GM20000 (cell line): ENCODE results near the gene LRRC8B.
"Not testable (repeated sequence)": the region's sequence is repeated elsewhere in the genome, so short reads cannot be mapped to it uniquely, and the experiment has no call there.

Experiments used
- DNase-seq: peaks from one replicate; pipeline ENCODE4 v3.0.0; 2012; ENCODE audit warnings: low spot score
- TF ChIP-seq, protein P1 (sequence below): IDR thresholded peaks from 2 replicates; pipeline ENCODE4 v1.5.1; 2012; ENCODE audit warnings: mild to moderate bottlenecking, control low read depth; ENCODE audit errors: extremely low read depth, missing control alignments

Gene LRRC8B

DNA sequence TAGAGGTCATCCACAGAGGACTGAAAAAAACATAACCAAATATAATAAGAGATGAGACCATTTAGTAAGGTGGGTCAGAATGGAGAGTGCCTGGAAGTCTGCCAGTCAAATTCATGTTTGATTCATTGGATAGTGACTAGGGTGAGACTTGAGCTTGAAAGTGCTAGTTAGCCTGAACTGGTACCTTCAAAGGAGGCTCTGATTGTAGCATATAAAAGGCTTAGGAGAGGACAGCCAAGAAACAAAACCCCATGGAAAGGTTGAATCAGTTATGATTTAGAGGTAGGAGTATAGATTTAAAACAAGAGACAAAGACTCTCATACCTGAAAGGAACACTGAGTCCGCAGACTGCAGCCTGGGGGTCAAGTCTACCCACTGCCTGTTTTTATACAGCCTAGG is 63.9 kb downstream of the LRRC8B start:
- DNase-seq = no peak
- TF ChIP-seq, protein P1, sequence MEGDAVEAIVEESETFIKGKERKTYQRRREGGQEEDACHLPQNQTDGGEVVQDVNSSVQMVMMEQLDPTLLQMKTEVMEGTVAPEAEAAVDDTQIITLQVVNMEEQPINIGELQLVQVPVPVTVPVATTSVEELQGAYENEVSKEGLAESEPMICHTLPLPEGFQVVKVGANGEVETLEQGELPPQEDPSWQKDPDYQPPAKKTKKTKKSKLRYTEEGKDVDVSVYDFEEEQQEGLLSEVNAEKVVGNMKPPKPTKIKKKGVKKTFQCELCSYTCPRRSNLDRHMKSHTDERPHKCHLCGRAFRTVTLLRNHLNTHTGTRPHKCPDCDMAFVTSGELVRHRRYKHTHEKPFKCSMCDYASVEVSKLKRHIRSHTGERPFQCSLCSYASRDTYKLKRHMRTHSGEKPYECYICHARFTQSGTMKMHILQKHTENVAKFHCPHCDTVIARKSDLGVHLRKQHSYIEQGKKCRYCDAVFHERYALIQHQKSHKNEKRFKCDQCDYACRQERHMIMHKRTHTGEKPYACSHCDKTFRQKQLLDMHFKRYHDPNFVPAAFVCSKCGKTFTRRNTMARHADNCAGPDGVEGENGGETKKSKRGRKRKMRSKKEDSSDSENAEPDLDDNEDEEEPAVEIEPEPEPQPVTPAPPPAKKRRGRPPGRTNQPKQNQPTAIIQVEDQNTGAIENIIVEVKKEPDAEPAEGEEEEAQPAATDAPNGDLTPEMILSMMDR = no peak

DNA sequence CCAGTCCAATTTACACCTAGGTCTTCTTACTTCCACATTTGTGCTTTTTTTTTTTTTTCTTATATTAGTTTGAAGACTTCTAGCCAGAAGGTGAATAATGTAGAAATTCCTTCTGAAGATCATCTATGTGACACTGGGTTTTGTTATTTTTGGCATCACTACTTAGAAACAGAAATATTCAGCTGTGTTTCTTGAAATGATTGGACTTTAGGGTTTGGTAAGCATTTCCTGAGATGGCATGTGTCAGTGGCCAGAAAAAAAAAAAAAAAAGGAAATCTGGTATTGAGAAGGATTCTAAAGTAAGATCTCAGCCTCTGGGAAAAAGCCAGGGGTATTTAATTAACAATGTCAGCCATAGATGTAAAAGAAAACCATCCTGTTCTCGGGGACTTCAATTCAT is 64.9 kb downstream of the LRRC8B start:
- TF ChIP-seq, protein P1 = no peak
- DNase-seq = no peak

DNA sequence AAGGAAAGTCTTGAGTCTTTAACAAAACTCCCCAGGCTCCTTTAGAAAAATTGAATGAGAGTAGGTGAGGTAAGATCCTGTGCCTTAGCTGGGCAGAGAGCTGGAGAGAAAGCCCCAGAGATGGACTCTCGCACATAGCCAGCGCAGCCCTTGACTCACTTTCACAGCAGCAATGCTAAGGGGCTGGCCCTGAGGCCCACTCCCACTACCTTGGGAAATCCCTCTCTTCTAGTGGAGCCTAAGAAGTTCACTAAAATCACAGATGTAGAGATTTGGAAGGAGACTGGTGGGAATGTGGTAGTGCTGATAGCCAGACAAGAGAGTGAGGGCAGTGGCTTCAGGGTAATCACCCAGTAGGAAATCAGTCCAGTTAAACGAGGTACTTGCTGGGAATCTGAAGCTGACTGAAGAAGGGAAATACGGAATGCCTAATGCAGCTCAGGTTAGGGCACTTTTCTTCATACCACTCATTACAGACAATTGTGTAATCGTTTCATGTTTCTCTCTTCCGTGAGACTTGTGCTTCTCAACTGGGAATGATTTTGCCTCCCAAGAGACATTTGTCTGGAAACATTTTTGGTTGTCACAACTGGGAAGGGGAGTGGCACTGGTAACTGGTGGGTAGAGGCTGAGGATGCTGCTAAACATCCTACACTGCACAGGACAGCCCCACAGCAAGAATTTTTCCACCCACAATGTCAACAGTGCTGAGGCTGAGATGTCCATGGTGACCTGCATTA is 65.9 kb downstream of the LRRC8B start:
- TF ChIP-seq, protein P1 = no peak

DNA sequence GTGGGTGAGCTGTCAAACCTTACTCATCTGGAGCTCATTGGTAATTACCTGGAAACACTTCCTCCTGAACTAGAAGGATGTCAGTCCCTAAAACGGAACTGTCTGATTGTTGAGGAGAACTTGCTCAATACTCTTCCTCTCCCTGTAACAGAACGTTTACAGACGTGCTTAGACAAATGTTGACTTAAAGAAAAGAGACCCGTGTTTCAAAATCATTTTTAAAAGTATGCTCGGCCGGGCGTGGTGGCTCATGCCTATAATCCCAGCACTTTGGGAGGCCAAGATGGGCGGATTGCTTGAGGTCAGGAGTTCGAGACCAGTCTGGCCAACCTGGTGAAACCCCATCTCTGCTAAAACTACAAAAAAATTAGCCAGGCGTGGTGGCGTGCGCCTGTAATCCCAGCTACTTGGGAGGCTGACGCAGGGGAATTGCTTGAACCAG is 68.3 kb downstream of the LRRC8B start:
- not testable (repeated sequence) for DNase-seq

More for the DNA sequence above, 65.9 kb downstream of the LRRC8B start:
- DNase-seq = no peak

DNA sequence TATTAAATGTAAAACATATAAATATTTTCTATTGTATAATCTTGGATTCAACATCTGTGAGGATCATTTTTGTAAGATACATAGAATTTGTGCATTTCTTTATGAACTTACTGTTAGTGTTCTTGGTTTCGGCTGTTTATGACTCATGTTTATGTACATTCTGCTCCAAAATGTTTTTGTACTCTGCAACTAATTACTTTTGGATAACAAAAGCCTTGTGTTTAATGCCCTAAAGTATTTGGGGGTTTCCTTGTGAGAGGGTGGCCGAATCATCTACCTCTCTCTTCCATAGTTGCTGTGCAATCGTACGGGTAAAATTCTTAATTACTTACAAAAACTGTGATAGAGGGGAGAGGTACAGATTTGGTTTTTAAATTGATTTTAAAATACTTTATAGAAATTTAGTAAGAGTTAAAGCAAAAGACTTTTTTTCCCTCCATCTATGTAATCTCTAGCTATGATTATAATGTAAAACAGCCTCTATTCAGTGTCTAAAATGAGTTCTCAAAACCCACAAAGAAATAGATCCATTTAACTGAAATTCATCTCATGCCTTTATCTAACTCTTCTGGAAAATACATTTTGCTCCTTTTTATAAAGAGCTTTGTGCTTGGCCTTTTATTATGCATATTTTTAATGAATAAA is 69.6 kb downstream of the LRRC8B start:
- TF ChIP-seq, protein P1 = no peak
- no peak for DNase-seq

DNA sequence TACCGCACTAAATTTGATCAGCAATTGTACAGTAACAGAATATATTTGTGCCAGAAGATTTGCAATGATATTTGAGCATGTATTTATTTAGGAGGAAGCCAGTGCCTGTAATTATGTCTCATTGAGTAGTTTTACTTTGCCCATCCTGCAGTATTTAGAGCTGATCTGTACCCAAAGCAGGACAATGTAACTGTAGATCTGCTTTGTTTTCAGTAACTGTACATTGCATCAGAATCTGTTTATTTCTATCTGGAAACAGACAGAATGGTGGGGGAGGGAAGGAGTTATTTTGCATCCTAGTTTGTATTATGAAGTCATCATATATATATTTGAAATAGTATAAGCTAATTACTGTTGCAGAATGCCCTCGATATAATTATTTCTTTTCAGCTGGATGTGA is 72.1 kb downstream of the LRRC8B start:
- TF ChIP-seq, protein P1 = no peak

DNA sequence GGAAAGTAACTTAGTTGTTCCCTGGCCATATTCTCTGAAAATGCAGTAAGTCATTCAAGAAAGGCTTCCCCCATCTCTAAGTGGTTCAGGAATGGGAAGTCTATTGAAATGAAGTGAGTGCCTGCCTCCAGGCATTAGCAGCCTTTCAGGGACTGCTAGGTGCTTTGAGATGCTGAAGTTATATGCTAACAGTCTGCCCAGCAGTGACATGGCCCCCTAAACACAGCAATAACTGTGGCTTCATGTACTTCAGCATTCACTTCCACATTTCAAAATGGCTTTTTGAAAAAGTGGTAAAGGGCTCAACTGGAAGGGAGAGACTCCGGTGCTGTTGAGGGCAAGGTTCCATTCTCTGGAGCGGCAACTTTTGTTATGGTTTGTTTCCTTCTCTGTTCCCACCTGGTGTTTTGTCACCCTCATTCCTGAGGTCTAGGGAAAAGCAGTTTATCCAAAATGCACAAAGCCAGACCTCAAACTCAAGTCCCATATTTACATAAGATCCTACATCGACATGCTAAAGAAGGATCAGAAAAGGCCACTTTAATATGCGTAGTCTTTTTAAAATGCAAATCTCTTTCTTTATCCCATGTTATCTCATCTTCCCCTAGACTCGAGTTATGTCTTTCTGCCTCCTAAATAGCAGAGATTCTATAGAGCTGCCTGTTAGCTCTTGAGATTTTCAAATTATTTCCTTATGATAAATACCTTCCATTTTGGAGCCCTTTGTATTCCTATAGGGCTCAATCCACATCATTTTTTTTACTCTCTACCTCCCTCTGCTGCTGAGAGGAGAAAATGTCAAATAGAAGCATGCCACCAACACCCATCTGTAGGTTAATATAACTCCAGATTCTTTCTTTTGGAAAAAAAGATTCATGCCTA is 74.1 kb downstream of the LRRC8B start:
- peak; percentile 46 for DNase-seq
- TF ChIP-seq, protein P1 = peak; percentile 41

More for the DNA sequence above, 72.1 kb downstream of the LRRC8B start:
- no peak for DNase-seq
